ENCODE measurements around the gene RNF113B. TPM values are rescaled to one million over a fixed set of nuclear protein-coding genes. Genes with fewer than 3 reads are reported as not detected.

Gene RNF113B
- total RNA-seq, 1 donor from 2014 or later = not detected

DNA sequence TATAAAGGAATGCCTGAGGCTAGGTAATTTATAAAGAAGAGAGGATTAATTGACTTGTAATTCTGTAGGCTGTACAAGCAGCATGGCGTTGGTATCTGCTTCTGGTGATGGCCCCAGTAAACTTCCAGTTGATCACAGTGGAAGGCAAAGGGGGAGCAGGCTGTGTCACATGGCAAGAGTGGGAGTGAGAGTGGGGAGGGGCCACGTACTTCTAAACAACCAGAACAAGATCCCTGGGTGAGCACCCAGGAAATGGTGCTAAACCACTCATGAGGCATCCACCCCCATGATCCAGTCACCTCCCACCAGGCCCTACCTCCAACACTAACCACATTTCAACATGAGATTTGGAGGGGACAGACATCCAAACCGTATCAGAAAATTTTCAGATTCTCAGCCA, 3.0 kb upstream of the RNF113B start:
- Histone ChIP-seq H2AFZ (replicated peaks) (no peak overlapping the region), H3K4me2 (no peak overlapping the region), H3K79me2 (ENCODE audit: low read depth) (peaks cover 87% of the 10 kb centered on the region), H3K27ac (no peak overlapping the region), H3F3A (ENCODE audit: low read depth) (no peaks in the 10 kb centered on the region), H3K9me3 (ENCODE audit: low read depth) (no peaks in the 10 kb centered on the region), H3K9ac (no peak overlapping the region), H3K27me3 (no peaks in the 10 kb centered on the region), H3K4me3 (no peak overlapping the region), H3K36me3 (no peaks in the 10 kb centered on the region), H4K20me1 (ENCODE audit: low read depth) (peaks cover 11% of the 10 kb centered on the region), H3K4me1 (peaks cover 10% of the 10 kb centered on the region)
- no peaks in the 10 kb centered on the region for H3K27me3 Mint-ChIP-seq (ENCODE audit: insufficient read depth, low read depth)
- DNase-seq (ENCODE audit: low spot score) = no peak
- H3K27ac Mint-ChIP-seq = no peak overlapping the region
- H3K4me1 Mint-ChIP-seq = peaks cover 8% of the 10 kb centered on the region
- no peak overlapping the region for H3K4me3 Mint-ChIP-seq
- H3K9me3 Mint-ChIP-seq = peaks cover 20% of the 10 kb centered on the region
- H3K36me3 Mint-ChIP-seq = peaks cover 35% of the 10 kb centered on the region
- TF ChIP-seq EZH2phosphoT487 (IDR thresholded peaks at IDR 0.05) (no peak), EZH2 (IDR thresholded peaks at IDR 0.05) (no peak)

DNA sequence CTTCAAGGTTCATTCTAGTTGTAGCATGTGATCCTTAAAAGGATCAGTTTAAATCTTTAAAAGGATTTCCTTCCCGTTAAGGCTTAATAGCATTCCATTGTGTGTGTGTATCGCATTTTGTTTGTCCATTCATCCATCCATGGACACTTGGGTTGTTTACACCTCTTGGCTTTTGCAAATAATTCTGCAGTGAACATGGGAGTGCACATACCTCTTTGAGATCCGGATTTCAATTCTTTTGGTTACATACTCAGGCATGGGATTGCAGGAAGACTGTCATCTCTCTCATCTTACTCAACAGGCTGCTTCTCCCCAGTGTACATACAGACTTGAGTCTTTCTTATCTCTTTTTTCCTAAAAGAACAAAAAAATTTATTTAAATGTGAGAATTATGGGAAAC, 1.2 kb downstream of the RNF113B start:
- Mint-ChIP-seq H3K27ac (no peak overlapping the region), H3K4me3 (no peak overlapping the region), H3K27me3 (ENCODE audit: insufficient read depth, low read depth) (no peaks in the 10 kb centered on the region), H3K9me3 (peaks cover 19% of the 10 kb centered on the region), H3K36me3 (peaks cover 30% of the 10 kb centered on the region), H3K4me1 (peaks cover 50% of the 10 kb centered on the region)
- no peak overlapping the region for H2AFZ ChIP-seq (replicated peaks)
- H3K4me3 ChIP-seq = no peak overlapping the region
- H3K27ac ChIP-seq = no peak overlapping the region
- no peaks in the 10 kb centered on the region for H3K36me3 ChIP-seq
- H3K9me3 ChIP-seq (ENCODE audit: low read depth) = no peaks in the 10 kb centered on the region
- H3K27me3 ChIP-seq = no peaks in the 10 kb centered on the region
- no peak overlapping the region for H3K9ac ChIP-seq
- DNase-seq (ENCODE audit: low spot score) = peak; percentile 39
- TF ChIP-seq EZH2phosphoT487 (IDR thresholded peaks at IDR 0.05) (no peak), EZH2 (IDR thresholded peaks at IDR 0.05) (no peak)
- TF ChIP-seq, protein P1, sequence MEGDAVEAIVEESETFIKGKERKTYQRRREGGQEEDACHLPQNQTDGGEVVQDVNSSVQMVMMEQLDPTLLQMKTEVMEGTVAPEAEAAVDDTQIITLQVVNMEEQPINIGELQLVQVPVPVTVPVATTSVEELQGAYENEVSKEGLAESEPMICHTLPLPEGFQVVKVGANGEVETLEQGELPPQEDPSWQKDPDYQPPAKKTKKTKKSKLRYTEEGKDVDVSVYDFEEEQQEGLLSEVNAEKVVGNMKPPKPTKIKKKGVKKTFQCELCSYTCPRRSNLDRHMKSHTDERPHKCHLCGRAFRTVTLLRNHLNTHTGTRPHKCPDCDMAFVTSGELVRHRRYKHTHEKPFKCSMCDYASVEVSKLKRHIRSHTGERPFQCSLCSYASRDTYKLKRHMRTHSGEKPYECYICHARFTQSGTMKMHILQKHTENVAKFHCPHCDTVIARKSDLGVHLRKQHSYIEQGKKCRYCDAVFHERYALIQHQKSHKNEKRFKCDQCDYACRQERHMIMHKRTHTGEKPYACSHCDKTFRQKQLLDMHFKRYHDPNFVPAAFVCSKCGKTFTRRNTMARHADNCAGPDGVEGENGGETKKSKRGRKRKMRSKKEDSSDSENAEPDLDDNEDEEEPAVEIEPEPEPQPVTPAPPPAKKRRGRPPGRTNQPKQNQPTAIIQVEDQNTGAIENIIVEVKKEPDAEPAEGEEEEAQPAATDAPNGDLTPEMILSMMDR (IDR thresholded peaks at IDR 0.05) = no peak
- H4K20me1 ChIP-seq (ENCODE audit: low read depth) = peaks cover 54% of the 10 kb centered on the region
- peaks cover 49% of the 10 kb centered on the region for H3K4me1 ChIP-seq
- H3K4me2 ChIP-seq = peak overlapping the region; percentile 3
- no peaks in the 10 kb centered on the region for H3F3A ChIP-seq (ENCODE audit: low read depth)
- H3K79me2 ChIP-seq (ENCODE audit: low read depth) = peaks cover 87% of the 10 kb centered on the region

DNA sequence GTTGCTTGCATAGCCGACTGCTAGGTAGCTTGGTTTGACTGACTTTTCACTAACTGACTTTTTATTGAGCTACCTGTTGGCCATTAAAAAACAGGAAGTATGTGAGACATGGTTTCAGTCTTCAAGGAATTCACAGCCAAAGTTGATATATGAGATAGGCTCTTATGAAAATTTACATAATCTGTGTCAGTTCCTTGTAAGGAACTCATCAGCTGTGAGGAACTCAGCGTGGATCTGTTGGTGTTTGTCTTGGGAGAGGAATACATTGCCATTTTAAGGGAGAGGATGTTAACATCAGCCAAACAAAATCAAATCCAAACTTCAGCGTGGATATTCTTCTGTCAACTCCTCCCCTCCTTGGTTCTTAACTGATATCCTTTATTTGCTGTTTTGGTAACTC, 2.0 kb downstream of the RNF113B start:
- peaks cover 51% of the 10 kb centered on the region for H3K4me1 ChIP-seq
- DNase-seq (ENCODE audit: low spot score) = no peak
- peaks cover 57% of the 10 kb centered on the region for H4K20me1 ChIP-seq (ENCODE audit: low read depth)
- Mint-ChIP-seq H3K4me1 (peaks cover 53% of the 10 kb centered on the region), H3K4me3 (no peak overlapping the region), H3K27me3 (ENCODE audit: insufficient read depth, low read depth) (no peaks in the 10 kb centered on the region), H3K36me3 (peaks cover 26% of the 10 kb centered on the region), H3K9me3 (peaks cover 14% of the 10 kb centered on the region), H3K27ac (no peak overlapping the region)
- H3K4me2 ChIP-seq = no peak overlapping the region
- TF ChIP-seq EZH2 (IDR thresholded peaks at IDR 0.05) = no peak
- TF ChIP-seq, protein P1 (IDR thresholded peaks at IDR 0.05) = no peak
- no peaks in the 10 kb centered on the region for H3F3A ChIP-seq (ENCODE audit: low read depth)
- no peak overlapping the region for H3K4me3 ChIP-seq
- no peak overlapping the region for H3K9ac ChIP-seq
- no peaks in the 10 kb centered on the region for H3K36me3 ChIP-seq
- peaks cover 86% of the 10 kb centered on the region for H3K79me2 ChIP-seq (ENCODE audit: low read depth)
- H3K27ac ChIP-seq = no peak overlapping the region
- no peaks in the 10 kb centered on the region for H3K27me3 ChIP-seq
- H3K9me3 ChIP-seq (ENCODE audit: low read depth) = no peaks in the 10 kb centered on the region
- no peak overlapping the region for H2AFZ ChIP-seq (replicated peaks)

DNA sequence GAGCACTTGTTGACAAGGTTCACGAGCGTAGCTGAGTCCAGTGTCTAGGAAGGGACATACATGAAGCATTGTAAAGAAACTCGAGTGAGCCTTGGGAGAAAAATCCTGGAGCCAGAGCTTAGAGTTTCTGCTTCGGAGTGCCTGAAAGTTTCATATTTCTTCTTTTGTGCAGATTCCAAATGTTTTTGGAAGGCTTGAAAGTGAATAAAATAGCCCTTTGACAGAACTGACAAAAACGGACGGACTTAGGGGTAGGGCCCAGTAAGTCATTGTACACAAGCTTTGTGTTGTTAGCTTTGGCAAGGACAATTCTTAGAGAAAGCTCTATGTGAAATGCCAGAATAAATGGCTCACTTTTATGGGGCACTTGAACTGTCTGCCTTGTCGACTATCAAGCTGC, 2.8 kb downstream of the RNF113B start:
- Histone ChIP-seq H3K4me3 (no peak overlapping the region), H3F3A (ENCODE audit: low read depth) (no peaks in the 10 kb centered on the region), H3K79me2 (ENCODE audit: low read depth) (peaks cover 88% of the 10 kb centered on the region), H4K20me1 (ENCODE audit: low read depth) (peaks cover 57% of the 10 kb centered on the region), H3K9ac (no peak overlapping the region), H3K27me3 (no peaks in the 10 kb centered on the region), H2AFZ (replicated peaks) (no peak overlapping the region), H3K27ac (no peak overlapping the region), H3K9me3 (ENCODE audit: low read depth) (no peaks in the 10 kb centered on the region), H3K4me1 (peaks cover 51% of the 10 kb centered on the region), H3K4me2 (no peak overlapping the region), H3K36me3 (no peaks in the 10 kb centered on the region)
- no peak overlapping the region for H3K4me3 Mint-ChIP-seq
- H3K36me3 Mint-ChIP-seq = peaks cover 21% of the 10 kb centered on the region
- H3K4me1 Mint-ChIP-seq = peaks cover 53% of the 10 kb centered on the region
- peaks cover 13% of the 10 kb centered on the region for H3K9me3 Mint-ChIP-seq
- no peaks in the 10 kb centered on the region for H3K27me3 Mint-ChIP-seq (ENCODE audit: insufficient read depth, low read depth)
- TF ChIP-seq, protein P1 (IDR thresholded peaks at IDR 0.05) = no peak
- H3K27ac Mint-ChIP-seq = no peak overlapping the region
- no peak for DNase-seq (ENCODE audit: low spot score)
